ENCODE measurements around the gene CABLES1. TPM values are rescaled to one million over a fixed set of nuclear protein-coding genes. Genes with fewer than 3 reads are reported as not detected.
A peak's percentile ranks its signal among the peaks of the same experiment; 100 is the strongest.

Gene CABLES1
- polyA plus RNA-seq, 3 donors = 0.09 to 0.15 TPM; not detected in 1

GRCh38 chr18:23133860-23134779, 1.2 kb upstream of the CABLES1 start:
- Histone ChIP-seq H3K4me1 (ENCODE audit: control insufficient read depth in 1 of 2, insufficient read depth in 2 of 2, low read length in 2 of 2) (peaks cover 18 to 26% of the 10 kb centered on the region in 2 donors), H3K27ac (ENCODE audit: low read depth in 1 of 2, low read length in 2 of 2) (no peak overlapping the region), H3K9me3 (replicated peaks in 1 of 2; ENCODE audit: control insufficient read depth in 1 of 2, insufficient read depth in 1 of 2, low read length in 2 of 2) (peaks cover 4 to 23% of the 10 kb centered on the region in 2 donors), H3K4me2 (replicated peaks; ENCODE audit: extremely low read depth, low read length, poor library complexity, severe bottlenecking) (peak overlapping the region; percentile 93), H2AFZ (ENCODE audit: insufficient read depth, low read depth, low read length, poor library complexity, severe bottlenecking) (peak overlapping the region; percentile 86), H4K20me1 (ENCODE audit: insufficient read depth, low read length) (no peaks in the 10 kb centered on the region), H3K36me3 (replicated peaks in 1 of 2; ENCODE audit: control insufficient read depth in 1 of 2, insufficient read depth in 2 of 2, low read length in 2 of 2) (no peaks in the 10 kb centered on the region), H3K4me3 (replicated peaks in 1 of 3; ENCODE audit: low read depth in 2 of 3, low read length in 3 of 3) (peak overlapping the region in 1 of 3 experiments; percentile 76), H3K9ac (ENCODE audit: insufficient read depth, low read length, poor library complexity, severe bottlenecking) (no peak overlapping the region), H3K79me2 (ENCODE audit: insufficient read depth, low read length) (no peaks in the 10 kb centered on the region), H3K27me3 (ENCODE audit: control insufficient read depth in 2 of 2, insufficient read depth in 2 of 2, low read length in 2 of 2) (peaks cover 41 to 48% of the 10 kb centered on the region in 2 donors)
- Mint-ChIP-seq H3K9me3 (peaks cover 0 to 21% (median 9%) of the 10 kb centered on the region in 7 donors), H3K4me1 (peaks cover 22% of the 10 kb centered on the region), H3K36me3 (peaks cover 5 to 9% of the 10 kb centered on the region in 2 donors), H3K27ac (no peak overlapping the region), H3K4me3 (peak overlapping the region; percentile 80 to 91), H3K27me3 (ENCODE audit: low read depth in 3 of 3) (peaks cover 51 to 63% (median 53%) of the 10 kb centered on the region in 3 donors)
- WGBS (ENCODE audit: insufficient coverage) = 30% methylated on average over 6 of the region's 18 CpGs
- intact Hi-C loops (cut with micrococcal nuclease) = loop anchor here (5.0 to 10.0 kb wide), 3 partner anchors 91 to 278 kb away; no protein-coding TSS in a partner anchor
- TF ChIP-seq CTCF (IDR thresholded peaks at IDR 0.05) = no peak
- DNase-seq = no peak

- H3K27ac ChIP-seq (ENCODE audit: low read depth in 1 of 2, low read length in 2 of 2) = no peak overlapping the region
- peak overlapping the region; percentile 18 to 76 (median 20) for H3K4me3 ChIP-seq (replicated peaks in 1 of 3; ENCODE audit: low read depth in 2 of 3, low read length in 3 of 3)
- H3K4me1 ChIP-seq (ENCODE audit: control insufficient read depth in 1 of 2, insufficient read depth in 2 of 2, low read length in 2 of 2) = peaks cover 18 to 26% of the 10 kb centered on the region in 2 donors
- H3K36me3 ChIP-seq (replicated peaks in 1 of 2; ENCODE audit: control insufficient read depth in 1 of 2, insufficient read depth in 2 of 2, low read length in 2 of 2) = no peaks in the 10 kb centered on the region
- peak in 2 of 3 donors; percentile 28 to 43 for DNase-seq
- H3K4me2 ChIP-seq (replicated peaks; ENCODE audit: extremely low read depth, low read length, poor library complexity, severe bottlenecking) = peak overlapping the region; percentile 93
- TF ChIP-seq CTCF (IDR thresholded peaks at IDR 0.05) = no peak
- H4K20me1 ChIP-seq (ENCODE audit: insufficient read depth, low read length) = no peaks in the 10 kb centered on the region
- peaks cover 4 to 23% of the 10 kb centered on the region in 2 donors for H3K9me3 ChIP-seq (replicated peaks in 1 of 2; ENCODE audit: control insufficient read depth in 1 of 2, insufficient read depth in 1 of 2, low read length in 2 of 2)
- intact Hi-C loops (cut with micrococcal nuclease) = loop anchor here in 1 of 2 donors (10.0 kb wide), 2 partner anchors 89 to 119 kb away; no protein-coding TSS in a partner anchor
- peaks cover 41 to 48% of the 10 kb centered on the region in 2 donors for H3K27me3 ChIP-seq (ENCODE audit: control insufficient read depth in 2 of 2, insufficient read depth in 2 of 2, low read length in 2 of 2)
- WGBS (ENCODE audit: insufficient coverage) = under 1% methylated on average over 134 of the region's 134 CpGs
- peak overlapping the region; percentile 86 for H2AFZ ChIP-seq (ENCODE audit: insufficient read depth, low read depth, low read length, poor library complexity, severe bottlenecking)
- no peak overlapping the region for H3K27ac Mint-ChIP-seq
- H3K4me3 Mint-ChIP-seq = peak overlapping the region; percentile 30 to 77
- peaks cover 5 to 9% of the 10 kb centered on the region in 2 donors for H3K36me3 Mint-ChIP-seq
- peaks cover 0 to 21% (median 9%) of the 10 kb centered on the region in 7 donors for H3K9me3 Mint-ChIP-seq
- no peaks in the 10 kb centered on the region for H3K79me2 ChIP-seq (ENCODE audit: insufficient read depth, low read length)
- H3K27me3 Mint-ChIP-seq (ENCODE audit: low read depth in 3 of 3) = peaks cover 53 to 67% (median 53%) of the 10 kb centered on the region in 3 donors
- peak overlapping the region; percentile 36 for H3K9ac ChIP-seq (ENCODE audit: insufficient read depth, low read length, poor library complexity, severe bottlenecking)
- H3K4me1 Mint-ChIP-seq = peaks cover 21% of the 10 kb centered on the region
Observed at GRCh38 chr18:23135550-23136325, 453 bp downstream of the CABLES1 start.
